GM12892 (cell line): ENCODE results near the gene TENM4.

Experiments used
- POLR2A ChIP-seq: IDR thresholded peaks from 2 replicates; pipeline ENCODE4 v1.6.1; 2011; ENCODE audit warnings: low read depth, low read length, control low read depth
- POLR2AphosphoS5 ChIP-seq: IDR thresholded peaks from 2 replicates; pipeline ENCODE4 v1.6.1; 2011; ENCODE audit warnings: low read depth, low read length, control low read depth
- TAF1 ChIP-seq: IDR thresholded peaks from 2 replicates; pipeline ENCODE4 v1.6.1; 2011; ENCODE audit warnings: low read depth, mild to moderate bottlenecking, control low read depth, low read length, borderline replicate concordance

DNA sequence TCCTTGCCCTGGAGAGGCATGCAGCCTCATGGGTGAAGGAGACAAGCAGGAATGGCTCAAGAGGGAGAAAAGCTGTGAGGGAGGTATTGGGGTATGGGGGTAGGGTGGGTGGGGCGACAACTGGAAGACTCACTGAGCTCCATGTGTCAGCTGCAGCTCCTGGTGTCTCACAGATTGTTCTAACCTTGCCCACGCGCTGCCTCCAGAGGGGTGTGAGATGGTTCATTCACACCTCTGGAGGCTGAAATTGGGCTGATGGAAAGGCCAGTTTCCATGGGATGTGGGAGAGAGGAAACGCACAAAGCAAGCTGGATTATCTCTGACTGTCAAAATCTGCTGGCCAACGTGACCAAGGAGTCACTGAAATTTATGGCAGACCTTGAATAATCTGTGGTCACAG lies 465.7 kb downstream of the TENM4 start:
- TF ChIP-seq POLR2AphosphoS5 (no peak), TAF1 (no peak), POLR2A (no peak)
